A673 (cell line): ENCODE measurements around the gene KANK4.

Experiments used
- EZH2 ChIP-seq: fragments of 200-600 bp; sonication (generic); IDR thresholded peaks from 2 replicates; pipeline ENCODE4 v1.6.1; 2017; ENCODE audit warnings: borderline replicate concordance, low read depth, mild to moderate bottlenecking, mixed read lengths, antibody characterized with exemption, low read length; ENCODE audit not compliant: poor library complexity, severe bottlenecking
- TF ChIP-seq, protein P1 (sequence below): fragments of 300-800, 200-600 bp; sonication (generic); conservative IDR thresholded peaks from 2 replicates; pipeline ENCODE4 v1.5.1; 2017; ENCODE audit warnings: low read depth, mild to moderate bottlenecking, antibody characterized with exemption, low read length, moderate library complexity, mixed read lengths

DNA sequence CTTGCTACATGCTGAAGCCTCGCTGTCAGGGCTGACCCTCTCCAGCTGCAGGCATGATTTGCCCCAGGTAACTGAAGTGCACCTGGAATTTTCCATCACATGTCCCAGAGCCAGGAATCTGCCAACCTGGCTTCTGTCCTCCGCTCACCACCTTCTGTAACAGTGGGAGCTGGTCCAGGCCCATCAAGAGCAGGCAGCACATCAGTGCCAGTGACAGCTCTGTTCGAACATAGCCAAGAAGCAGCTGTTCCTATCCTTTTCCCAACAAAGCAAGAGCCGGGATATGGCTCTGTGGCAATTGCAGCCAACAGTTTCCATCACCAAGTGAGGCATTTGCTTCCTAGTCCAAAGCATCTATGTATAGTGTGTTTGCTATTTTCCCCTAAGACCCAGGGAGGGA, 42.2 kb upstream of the KANK4 start:
- TF ChIP-seq, protein P1, sequence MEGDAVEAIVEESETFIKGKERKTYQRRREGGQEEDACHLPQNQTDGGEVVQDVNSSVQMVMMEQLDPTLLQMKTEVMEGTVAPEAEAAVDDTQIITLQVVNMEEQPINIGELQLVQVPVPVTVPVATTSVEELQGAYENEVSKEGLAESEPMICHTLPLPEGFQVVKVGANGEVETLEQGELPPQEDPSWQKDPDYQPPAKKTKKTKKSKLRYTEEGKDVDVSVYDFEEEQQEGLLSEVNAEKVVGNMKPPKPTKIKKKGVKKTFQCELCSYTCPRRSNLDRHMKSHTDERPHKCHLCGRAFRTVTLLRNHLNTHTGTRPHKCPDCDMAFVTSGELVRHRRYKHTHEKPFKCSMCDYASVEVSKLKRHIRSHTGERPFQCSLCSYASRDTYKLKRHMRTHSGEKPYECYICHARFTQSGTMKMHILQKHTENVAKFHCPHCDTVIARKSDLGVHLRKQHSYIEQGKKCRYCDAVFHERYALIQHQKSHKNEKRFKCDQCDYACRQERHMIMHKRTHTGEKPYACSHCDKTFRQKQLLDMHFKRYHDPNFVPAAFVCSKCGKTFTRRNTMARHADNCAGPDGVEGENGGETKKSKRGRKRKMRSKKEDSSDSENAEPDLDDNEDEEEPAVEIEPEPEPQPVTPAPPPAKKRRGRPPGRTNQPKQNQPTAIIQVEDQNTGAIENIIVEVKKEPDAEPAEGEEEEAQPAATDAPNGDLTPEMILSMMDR: no peak
- no peak for TF ChIP-seq EZH2
